Kidney capillary endothelial cell (primary cell): ENCODE data around the gene CNTNAP4.

ENCODE experiments used
- DNase-seq: peaks from one replicate; pipeline ENCODE4 v3.0.0-alpha.2; 2018; ENCODE audit warnings: low spot score

CNTNAP4 gene

DNA sequence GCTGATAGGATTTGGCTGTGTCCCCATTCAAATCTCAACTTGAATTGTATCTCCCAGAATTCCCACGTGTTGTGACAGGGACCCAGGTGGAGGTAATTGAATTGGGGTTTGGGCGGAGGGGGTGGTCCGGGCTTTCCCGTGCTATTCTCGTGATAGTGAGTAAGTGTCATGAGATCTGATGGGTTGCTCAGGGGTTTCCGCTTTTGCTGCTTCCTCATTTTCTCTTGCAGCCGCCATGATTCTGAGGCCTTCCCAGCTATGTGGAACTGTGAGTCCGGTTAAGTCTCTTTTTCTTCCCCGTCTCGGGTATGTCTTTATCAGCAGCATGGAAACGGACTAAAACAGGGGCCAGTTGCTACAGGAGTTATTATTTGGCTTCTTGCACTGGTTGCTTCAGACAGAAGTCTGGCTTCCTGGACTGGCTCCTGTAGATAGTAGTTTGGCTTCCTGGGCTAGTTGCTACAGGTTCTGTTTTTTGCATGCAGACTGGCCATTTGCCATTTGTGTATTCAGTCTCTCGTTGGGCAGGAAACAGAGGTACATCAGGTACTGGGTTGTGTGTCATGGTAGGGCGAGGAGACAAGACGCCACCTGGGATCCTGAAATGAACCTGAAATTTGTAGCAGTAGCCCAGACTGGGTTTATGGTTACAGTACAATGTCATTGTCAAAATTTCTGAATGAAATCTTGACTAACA, 32.6 kb downstream of the CNTNAP4 start:
- no peak for DNase-seq

DNA sequence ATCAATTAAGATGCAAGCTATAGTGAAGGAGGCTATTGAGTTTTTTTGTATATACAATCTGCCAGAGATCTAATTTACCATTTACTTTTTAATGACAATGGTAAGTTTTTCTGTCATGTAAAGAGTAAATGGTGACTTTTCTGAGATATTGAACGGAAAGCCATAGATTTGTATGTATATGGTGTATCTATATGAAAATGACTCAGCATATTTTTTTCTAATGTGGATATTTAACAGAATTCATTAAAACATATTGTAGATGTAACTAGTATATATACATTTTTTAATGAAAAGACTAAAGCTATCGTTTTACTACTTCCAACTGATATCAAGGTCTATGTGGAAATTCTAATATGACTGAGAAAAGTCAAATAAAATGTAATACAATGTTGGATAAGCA, 34.1 kb downstream of the CNTNAP4 start:
- no peak for DNase-seq

DNA sequence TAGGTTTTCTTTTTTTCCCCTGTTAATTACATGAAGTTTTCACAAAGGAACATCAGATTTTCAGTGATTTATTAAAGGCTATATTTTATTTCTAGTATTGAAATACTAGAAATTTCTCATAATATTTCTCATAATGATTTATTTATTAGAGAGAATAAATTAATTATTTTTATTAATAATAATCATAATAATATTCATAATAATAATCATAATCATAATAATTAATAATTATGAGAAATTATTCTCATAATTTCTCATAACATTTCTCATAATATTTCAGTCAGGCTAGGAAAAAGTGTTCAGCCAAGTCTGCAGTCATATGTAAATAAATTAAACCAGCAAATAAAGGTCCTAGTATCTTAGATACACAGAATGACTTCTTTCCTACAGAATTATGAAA, 41.4 kb downstream of the CNTNAP4 start:
- no peak for DNase-seq

DNA sequence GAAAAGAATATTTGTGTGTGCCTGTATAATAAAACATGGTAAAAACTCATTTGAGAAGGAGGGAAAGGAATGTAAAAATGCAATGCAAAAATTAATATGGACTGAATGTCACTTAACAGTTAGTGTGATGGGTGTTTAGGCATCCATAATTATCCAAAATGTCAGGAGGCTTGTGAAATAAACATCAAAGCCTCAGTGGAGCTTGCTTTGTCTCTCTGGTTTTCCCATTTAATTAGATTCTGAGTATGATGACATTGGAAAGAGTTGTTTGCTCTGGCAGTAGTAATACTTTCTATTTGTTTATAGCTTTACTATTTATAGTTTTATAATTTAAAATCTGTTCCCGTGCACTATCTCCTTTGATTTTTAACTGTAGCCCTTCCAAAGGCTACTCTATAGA, 51.9 kb downstream of the CNTNAP4 start:
- no peak for DNase-seq

DNA sequence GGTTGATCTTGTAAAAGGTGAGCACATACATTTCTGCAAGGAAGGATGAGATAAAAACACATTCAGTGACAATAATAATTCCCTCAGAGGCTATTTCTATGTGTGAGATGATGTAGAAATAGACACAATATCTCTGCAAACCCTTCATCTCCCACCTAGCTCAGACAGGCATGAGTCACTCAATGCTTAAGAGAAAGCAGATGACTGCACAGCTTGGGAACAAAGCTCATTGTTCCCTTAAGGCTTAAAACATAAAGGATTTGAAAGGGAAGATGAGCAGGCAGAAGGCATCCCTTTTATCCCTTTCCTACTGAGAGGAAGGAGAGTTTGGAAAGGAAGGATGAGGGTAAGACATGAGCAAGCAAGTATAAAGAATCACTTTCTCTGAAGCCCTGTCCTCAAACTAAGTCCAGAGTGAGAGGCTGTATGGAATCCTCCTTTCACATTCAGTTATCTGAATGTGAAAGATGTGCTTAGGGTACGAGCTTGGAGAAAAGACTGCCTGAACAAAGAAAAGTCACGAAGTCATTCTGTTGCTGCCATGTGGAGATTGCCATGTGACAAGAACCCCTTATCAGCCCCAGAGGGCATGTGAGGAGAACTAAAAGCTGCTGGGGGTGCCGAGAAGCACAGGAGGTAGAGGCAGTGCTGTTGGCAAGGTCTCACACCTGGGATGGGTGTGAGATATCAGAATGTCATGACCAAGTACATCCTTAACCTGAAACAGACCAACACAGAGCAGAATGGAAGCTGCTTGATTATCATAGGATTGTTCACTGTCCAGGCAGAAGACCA, 58.2 kb downstream of the CNTNAP4 start:
- DNase-seq, result no peak

DNA sequence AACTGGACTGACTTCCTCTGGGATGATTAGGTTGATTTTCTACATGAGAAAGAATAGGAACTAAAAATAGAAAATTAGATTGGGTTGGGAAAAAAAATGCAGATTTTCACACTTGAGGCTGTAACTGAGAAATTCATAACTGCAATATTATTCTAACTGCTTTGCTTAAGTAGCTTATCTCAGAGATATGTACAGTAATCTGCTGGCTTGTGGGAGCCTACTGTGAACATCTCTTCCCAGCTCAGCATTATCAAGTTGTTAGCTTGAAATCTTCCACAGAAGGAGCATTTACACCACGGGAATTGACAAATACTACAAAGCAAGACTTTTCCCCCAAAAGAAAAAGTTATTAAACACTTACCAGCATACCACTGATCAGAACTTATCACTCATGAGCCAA, 58.9 kb downstream of the CNTNAP4 start:
- DNase-seq, result no peak

DNA sequence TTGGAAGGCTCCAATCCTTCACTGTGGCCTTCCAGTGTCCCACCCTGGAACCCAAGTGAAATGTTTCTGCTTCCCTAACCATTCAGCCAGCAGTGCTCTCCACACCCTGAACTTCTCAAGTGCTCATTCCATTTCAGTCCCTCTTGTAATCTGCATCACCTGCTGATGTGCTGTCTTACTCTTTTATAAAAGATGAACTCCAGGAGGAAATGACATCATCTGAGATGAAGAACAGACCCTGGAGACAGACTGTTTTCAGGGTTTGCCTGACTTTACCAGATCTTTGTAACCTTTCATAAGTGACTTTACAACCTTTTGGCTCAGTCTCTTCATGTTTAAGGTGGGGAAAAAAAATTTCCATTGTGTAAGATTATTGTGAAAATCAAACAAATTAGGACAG, 61.3 kb downstream of the CNTNAP4 start:
- no peak for DNase-seq

DNA sequence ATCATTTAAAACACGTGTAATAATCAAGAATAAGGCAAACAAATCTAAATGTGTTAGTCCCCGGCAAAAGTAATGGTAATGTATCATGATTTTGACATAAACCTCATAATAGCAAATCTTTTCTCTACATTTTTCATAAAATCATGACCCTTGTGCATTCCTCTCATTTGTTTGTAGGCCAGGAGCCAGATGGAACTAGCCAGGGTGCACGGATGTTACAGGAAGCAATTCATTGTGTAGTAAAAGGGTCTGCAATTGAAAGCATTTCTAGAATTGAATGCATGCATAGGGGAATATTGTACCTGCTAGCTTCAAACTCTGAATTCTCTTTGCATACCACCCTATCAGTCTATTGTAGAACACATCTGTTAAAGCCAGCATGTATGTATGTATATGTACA, 66.6 kb downstream of the CNTNAP4 start:
- DNase-seq, result no peak

DNA sequence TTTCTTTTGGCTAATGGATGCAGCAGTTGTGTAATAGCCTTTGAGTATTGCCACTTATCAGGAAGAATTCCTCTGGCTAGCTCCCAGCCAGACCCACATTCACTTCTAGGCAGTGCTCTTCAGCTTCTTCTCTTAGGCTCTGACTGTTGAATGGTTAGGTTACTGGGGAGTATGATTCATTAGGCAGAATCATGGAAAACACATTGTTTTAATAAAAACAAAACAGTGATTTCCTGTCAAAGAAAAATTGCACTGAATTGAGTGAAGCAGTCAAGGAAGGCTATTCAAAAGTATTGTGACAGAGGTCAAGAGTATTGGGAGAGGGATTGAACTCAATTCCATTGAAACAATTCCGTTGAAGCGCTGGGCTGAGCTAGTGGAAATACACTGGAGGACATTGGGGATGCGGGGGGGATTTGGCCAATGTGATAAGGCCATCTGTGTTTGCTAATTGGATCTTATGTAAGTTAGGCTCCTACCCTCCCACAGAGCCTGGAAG, 68.0 kb downstream of the CNTNAP4 start:
- DNase-seq, result peak; percentile 36

DNA sequence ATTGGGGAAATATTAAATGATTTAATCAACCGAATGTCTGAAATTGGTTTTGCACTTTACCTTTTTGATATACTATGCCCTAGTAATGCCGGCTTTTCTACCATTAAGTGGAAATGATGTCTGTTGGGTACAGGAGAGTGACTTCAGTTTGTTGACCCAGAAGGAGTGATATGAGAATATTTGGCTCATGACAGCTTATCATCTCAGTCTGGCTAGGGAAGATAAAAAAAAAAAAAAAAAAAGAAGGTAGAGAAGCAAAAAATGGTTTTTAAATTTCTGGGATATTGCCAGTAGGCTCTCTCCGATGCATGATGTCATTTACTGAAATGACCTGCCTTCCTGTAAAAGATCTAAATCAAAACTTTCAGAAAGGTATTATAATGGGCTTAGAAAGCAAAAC, 69.0 kb downstream of the CNTNAP4 start:
- no peak for DNase-seq

DNA sequence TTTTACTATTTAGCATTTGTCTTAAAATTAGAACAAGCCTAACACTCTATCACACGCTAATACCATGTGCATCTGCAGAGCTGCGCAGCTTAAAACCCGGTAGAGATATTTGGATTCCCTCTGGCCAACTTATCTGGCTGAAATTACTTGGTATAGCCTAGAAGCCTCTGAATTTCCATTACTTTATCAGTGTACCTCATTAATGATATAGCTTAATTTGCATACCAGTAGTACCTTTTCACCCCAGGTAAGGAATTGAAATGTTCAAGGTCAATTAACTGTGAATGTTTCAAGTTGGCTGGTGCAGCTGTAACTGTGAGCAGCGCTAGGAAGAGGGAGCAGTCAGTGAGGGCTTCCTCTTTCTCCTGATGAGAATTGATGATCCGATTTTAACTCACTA, 74.2 kb downstream of the CNTNAP4 start:
- no peak for DNase-seq

DNA sequence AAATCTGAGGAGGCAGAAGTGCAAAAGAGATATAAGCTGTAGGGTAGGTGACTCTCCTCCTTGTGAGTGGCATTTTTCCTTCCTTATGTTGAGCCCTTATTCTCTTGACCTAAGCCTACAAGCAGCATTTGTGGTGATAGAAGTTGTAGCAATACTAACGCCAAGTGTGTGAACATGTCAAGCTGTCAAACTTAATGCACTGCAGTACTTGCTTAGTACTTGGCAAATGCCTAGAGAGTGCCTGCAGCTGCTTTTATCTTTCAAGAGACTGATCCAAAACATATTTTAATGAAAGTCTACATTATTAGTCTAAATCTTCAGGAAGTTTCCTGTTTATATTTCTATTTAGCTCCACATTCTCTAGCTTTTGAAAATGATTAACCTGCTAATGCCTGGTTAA, 83.2 kb downstream of the CNTNAP4 start:
- no peak for DNase-seq

DNA sequence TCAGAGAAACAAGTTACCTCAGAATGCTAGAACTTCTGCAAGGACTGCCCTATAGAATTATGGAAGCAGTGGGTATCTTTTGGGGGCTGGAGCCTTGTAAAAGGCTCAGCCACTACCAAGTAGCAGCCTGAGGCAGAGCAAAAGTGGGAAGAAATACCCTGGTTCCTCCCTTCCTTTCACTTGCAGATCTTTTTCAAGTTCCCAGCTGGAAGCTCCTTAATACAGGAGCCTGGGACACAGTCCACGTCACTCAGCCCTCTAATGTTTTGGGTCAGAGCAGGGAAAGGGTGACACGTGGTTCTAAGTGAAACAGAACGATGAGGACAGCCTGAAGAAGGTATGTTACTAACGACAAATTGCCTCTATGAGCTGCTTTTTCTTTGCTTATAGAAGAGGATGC, 93.1 kb downstream of the CNTNAP4 start:
- no peak for DNase-seq

DNA sequence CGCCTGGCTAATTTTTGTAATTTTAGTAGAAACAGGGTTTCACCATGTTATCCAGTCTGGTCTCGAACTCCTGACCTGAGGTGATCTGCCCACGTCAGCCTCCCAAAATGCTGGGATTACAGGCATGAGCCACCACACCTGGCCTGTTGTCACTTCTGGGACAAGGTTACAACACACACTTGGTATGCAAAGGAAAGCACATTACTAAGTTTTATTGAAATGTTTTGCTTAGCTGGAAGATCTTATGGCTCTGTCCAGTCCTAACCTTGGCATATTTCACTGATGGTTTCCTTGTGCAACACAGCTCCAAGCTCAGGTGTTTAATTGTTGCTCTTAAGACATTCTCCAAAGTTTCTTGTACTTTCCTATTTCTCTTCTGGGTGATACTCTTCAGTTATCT, 94.2 kb downstream of the CNTNAP4 start:
- DNase-seq, result no peak

DNA sequence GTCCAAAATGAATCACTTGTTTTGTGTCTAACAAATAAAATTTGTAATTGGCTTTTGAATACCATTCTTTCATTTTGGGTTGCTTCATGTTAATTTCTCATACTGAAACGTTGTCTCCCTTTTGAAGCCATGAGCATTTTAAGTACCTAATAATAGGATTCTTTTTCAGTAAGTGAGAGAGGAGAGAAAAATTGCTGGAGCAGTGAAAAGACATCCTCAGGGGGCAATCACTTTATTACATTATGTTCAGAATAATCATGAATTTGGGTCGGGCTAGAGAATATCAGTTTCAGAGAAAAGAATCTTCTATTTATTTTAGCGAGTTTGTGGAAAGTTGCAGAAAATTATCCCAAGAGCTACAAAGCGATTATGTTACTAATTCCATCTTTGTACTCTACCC, 96.8 kb downstream of the CNTNAP4 start:
- DNase-seq, result no peak

DNA sequence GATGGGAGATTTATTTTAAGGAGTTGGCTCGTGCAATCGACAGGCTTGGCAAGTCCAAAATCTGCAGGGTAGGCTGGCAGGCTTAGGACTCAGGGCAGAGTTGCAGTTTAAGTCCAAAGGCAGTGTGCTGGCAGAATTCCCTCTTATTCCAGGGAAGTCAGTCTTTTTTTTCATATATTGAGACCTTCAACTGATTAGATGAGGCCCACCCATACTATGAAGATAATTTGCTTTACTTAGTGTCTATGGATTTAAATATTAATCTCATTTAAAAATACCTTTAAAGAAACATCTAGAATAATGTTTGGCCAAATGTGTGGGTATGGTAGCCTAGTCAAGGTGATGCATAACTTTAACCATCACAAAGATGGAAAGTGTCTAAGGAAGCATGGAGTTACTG, 99.8 kb downstream of the CNTNAP4 start:
- DNase-seq, result no peak

DNA sequence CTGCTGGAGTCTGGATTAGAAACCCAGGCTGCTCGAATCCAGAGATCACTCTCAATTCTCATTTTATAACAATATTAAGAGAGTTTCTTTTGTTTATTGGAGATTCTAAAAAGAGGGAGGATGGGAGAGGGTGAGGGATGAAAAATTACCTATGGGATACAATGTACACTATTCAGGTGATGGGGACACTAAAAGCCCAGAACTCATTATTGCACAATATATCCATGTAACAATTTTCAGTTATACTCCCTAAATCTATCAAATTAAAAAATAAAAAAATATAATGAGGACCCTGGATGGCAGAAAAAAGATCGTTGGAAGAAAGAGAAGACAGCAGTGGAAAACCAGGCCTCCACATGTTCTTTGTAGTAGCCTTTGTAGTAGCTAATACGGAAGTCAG, 100.8 kb downstream of the CNTNAP4 start:
- no peak for DNase-seq

DNA sequence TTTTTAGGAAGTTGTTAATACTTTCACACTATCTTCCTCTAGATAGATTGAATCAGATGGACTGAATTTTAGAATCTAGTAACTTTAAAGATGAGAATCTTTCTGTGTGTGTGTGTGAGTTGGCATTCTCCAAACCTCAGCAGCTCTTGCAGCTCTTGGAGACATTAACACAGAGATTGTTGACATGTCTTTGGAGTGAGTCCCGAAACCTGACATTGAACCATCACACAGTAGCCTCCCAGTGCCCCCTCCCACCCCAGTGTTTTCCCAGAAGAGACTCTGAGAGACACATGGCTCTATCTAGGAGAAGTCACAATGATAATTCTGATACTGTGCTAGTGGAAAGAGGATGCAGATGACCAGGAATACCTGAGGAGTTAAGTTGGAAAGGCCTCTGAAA, 103.9 kb downstream of the CNTNAP4 start:
- no peak for DNase-seq

DNA sequence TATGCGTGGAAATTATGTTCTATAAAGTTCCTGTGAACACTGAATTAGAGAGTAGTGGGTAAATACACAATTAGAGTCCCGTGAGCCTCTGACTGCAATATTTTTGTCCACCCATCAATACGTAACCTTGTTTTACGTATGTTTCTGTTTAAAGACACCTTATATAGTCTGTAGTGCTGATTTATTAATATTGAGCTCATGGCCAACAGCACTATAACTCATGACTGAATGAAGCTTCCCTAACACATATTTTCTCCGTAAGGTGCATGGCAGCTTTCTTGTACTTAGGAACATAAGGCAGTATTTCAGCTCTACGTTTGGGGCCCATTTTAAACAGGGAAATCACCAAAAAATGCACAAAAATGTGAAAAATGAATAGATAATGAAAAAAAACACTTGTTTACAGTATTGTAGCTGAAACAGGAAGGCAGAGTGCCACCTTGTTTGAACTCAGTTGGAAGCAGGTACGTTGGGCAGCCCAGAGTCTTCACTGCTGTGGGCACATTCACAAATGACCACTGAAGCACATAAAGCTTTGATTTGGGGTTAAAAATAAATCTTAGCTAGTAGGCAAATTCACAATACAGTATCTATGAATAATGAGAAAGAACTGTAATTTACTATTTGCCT, 108.5 kb downstream of the CNTNAP4 start:
- no peak for DNase-seq

DNA sequence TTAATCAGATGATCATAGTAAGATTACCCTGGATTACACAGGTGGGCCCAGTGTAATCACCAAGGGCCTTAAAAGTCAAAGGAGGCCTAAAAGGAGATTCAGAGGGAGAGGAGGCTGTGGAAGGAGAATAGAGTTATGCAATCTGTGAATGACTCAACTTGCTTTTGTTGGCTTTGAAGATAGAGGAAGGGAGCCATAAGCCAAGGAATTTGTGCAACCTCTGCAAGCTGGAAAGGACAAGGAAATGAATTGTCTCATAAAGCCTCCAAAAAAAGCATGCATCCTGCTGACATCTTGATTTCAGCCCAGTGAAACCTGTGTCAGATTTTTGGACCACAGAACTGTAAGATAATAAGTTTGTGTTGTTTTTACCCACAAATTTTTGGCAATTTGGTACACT, 109.6 kb downstream of the CNTNAP4 start:
- DNase-seq, result no peak

DNA sequence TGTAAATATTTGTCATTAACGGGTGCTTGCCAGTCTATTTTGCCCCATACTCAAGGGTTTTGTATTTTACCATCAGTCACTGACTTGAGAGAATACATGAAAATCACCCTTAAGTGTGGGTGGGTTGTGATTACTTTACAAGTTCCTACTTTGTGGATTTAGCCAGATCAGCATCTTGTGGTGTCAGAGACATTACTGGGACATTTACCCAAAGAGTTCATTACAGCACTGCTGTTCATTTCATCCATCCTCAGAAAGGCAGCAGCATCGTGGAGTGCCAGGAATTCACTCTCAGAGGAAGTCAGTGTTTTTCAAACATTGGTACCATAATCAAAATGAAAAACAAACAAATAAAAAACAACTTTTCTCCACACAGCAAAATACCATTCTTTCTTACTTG, 110.8 kb downstream of the CNTNAP4 start:
- DNase-seq, result no peak

DNA sequence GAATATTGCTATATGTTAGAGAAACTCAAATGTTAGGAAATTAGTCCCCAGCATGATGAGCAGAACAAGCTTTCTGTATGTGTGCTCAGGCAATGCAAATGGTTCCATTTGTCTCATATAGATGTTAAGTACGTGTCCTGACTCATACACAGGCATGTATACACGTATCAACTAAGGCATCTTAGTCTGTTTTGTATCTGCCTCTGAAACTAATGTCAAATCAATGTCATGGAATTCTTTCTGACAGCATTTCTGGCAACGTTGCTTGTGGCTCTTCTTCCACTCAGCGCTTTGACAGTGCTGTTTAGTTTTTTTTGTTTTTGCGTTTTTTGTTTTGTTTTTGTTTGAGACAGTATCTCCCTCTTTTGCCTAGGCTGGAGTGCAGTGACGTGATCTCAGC, 111.9 kb downstream of the CNTNAP4 start:
- no peak for DNase-seq

DNA sequence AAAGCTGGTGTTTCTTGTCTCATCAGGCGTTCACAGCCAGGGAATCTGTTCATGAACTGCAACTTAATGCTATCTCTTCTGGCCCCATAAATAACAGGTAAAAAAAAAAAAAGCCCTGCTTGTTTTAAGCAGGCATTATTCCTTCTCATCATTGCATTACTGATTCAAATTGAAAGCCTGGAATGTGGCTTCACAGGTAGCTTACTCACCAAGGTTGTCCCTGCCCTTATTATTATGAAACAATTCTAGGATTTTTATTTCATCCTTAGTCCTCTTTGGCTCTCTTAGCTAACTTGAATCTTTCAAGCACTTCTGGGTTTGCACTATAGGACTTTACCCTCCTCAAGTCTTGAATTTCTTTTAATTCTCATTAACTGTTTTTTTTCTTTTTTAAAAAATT, 113.3 kb downstream of the CNTNAP4 start:
- DNase-seq, result no peak
